GM21526 (cell line): ENCODE data around the gene B4GALT3.

Experiments used
- ATAC-seq: cut with Tn5 transposase; IDR thresholded peaks from one replicate; pipeline ENCODE4 v1.9.1; 2021; ENCODE audit warnings: moderate library complexity; ENCODE audit not compliant: unreplicated experiment, low FRiP score

B4GALT3 gene

DNA sequence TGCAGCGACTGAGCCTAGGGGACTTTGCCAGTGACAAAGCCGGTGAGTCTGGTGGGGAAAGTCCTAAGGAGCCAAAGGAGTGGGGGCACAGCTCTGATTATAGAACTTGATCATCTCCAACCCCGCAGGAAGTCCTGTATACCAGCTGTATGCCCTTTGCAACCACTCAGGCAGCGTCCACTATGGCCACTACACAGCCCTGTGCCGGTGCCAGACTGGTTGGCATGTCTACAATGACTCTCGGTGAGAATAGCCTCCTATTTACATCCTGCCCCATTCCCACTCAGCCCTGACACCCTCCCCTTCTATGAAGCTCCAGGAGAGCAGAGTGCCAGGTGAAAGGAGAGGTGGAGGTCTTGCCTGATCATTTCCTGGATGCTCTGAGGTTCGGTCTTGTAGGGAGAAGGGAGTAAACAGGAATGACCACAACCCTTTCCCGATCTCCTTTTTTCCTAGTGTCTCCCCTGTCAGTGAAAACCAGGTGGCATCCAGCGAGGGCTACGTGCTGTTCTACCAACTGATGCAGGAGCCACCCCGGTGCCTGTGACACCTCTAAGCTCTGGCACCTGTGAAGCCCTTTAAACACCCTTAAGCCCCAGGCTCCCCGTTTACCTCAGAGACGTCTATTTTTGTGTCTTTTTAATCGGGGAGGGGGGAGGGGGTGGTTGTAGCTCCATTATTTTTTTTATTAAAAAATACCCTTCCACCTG lies 12.3 kb downstream of the B4GALT3 start:
- no peak for ATAC-seq

DNA sequence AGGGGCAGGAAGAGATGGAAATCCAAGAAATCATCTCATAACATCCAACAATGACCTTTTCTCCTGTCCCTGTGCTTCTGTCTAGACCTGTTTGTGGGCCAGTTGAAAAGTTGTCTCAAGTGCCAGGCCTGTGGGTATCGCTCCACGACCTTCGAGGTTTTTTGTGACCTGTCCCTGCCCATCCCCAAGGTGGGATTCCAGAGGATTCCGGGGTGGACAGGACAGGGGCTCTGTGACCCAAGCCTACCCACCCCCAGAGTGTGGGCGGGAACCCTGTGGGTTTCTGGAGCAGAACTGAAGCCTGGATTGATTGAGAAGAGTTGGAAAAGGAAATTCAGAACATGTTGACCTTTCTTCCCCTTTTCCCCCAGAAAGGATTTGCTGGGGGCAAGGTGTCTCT lies 13.5 kb downstream of the B4GALT3 start:
- ATAC-seq: no peak

DNA sequence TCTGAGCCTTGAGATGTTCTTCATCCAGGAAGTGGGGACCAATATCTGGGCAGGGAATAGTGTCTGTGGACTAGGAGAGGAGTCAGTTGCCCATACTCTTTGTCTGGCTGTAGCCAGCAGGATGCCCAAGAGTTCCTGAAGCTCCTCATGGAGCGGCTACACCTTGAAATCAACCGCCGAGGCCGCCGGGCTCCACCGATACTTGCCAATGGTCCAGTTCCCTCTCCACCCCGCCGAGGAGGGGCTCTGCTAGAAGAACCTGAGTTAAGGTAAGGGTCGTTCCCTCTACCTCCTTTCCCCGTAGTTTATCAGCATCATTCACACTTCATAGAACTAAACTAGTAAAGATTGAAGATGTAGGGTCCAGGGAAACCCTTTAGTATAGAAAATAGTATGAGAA lies 14.5 kb downstream of the B4GALT3 start:
- ATAC-seq: no peak

DNA sequence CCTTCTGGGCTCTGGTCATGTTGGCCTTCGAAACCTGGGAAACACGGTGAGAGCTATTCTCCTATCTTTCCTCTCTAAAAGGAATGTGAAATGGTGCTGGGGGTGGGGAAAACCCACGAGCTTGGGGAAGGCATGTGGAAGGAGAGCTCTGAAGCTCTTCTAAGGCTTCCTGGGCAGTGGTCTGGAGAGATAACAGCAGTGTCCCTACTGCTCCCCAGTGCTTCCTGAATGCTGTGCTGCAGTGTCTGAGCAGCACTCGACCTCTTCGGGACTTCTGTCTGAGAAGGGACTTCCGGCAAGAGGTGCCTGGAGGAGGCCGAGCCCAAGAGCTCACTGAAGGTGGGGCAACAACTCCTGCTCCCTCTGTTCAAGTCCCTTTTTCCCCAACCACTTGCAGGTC lies 15.3 kb downstream of the B4GALT3 start:
- ATAC-seq: no peak

DNA sequence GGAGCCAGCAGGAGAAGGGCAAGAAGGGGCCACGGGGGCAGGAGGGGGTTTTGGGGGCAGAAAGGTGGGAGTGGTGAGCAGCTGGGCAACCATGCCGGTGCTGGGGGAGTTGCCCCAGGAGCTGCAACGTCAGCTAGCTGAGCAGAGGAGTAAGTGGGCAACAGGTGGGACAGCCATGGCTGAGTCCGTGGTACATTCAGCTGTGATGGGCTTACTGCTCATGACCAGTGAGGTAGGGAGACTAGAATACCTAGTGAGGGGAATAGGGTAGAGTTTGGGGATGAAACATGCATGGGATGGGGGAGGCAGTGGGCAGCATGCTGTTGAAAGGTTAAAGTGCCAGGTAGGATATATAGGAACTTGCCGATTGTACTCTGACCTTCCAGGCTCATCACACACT lies 15.7 kb downstream of the B4GALT3 start:
- ATAC-seq: no peak

DNA sequence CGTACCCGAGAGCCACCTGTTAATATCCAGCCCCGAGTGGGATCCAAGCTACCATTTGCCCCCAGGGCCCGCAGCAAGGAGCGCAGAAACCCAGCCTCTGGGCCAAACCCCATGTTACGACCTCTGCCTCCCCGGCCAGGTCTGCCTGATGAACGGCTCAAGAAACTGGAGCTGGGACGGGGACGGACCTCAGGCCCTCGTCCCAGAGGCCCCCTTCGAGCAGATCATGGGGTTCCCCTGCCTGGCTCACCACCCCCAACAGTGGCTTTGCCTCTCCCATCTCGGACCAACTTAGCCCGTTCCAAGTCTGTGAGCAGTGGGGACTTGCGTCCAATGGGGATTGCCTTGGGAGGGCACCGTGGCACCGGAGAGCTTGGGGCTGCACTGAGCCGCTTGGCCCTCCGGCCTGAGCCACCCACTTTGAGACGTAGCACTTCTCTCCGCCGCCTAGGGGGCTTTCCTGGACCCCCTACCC lies 16.6 kb downstream of the B4GALT3 start:
- ATAC-seq: no peak

DNA sequence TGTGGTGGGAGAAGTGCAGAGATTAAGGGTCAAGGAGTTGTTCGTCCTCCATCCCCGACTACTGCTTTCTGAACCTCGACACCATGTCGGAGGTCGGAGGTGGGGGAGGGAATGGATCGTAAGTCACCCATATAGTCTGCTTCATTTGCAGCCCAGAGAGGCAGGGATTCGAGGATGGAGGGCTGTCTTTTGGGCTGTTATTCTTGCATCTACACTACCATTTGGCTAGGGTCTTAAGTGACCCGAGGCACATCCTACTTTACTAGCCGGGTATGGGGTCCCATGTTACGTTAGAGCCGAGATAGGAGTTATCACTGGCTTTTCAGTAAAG lies 17.4 kb downstream of the B4GALT3 start:
- ATAC-seq: no peak

DNA sequence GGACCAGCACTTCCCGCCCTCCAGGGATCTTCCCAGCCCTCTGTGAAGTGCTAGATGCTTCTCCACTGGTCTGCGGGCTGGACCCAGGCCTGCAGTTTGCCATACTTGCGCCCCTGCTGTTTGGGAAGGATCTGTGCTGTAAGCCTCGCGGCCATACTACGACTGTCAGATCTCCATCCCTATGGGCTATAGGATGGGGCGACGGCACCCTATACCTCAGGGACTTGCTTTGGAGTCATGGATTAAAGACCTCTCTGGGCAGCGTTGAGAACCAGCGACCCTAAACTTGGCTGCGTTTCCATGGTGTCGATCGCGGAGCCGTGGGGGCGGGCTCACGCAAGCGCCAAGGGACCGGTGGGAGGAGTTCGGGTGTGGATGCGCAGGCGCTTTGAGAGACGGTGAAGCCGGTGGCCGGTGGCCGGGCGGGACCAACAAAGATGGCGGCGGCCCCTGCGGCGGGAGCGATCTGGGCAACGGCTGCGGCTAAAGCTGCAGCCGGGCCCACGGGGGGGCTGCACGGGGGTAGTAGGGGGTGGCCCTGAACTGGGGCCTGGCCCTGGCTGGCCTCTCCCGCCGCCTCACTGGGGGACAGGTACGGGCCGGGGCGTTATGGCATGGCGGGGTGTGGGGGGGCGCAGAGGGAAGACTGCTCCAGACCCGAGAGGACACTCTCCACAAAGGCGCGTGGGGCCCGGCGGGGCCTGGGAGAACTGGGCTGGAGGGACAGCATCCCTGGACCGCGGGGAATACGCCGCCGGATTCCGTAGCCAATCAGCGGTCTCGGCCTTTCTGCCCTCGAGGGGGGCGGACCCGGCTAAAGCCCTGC lies 18.0 kb downstream of the B4GALT3 start, which contains the start of gene USP21:
Gene USP21 (plus strand): TSS at position 414 of the 826 bp plus-strand sequence. CDS start 1,141 bp downstream, outside the sequence.
- ATAC-seq: peak; percentile 65

DNA sequence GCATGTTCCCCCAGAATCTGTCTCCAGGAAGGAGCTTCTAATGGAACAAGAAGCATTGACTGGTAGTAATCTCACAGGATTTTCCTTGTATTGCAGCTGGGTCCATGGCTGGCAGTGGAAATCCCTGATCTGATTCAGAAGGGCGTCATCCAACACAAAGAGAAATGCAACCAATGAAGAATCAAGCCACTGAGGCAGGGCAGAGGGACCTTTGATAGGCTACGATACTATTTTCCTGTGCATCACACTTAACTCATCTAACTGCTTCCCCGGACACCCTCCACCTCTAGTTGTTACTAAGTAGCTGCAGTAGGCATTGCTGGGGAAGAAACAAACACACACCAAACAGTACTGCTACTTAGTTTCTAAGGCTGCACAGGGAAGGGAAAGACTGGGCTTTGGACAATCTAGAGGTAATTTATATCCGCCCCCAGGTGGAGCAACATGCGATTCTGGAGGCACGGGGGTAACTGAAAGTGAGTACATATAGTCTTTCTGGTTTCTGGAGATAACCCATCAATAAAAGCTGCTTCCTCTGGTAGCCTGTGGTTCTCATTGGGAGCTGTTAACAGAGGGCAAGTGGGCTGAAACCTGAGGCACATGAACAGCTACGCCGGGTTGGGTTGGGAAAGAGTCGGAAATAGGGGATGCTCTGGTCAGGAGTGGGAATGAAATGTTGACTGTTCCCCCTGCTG lies 18.8 kb downstream of the B4GALT3 start:
- ATAC-seq: peak; percentile 5

DNA sequence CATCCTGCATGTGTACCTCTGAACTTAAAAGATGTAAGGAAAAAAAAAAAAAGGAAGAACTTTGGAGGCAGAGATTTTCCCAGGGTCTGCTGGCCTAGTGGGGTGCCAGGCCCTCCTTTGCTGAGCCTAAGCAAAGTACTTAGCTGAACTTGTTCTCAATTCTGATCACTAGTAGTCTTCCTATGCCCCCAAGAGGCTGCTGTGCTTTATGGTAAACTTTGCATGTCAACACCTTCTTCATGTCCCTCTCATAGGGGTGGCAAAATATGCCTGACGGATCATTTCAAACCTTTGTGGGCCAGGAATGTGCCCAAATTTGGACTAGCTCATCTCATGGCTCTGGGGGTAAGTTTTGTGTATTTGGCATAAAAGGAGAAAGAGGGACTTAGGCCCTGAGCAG lies 19.4 kb downstream of the B4GALT3 start:
- no peak for ATAC-seq

DNA sequence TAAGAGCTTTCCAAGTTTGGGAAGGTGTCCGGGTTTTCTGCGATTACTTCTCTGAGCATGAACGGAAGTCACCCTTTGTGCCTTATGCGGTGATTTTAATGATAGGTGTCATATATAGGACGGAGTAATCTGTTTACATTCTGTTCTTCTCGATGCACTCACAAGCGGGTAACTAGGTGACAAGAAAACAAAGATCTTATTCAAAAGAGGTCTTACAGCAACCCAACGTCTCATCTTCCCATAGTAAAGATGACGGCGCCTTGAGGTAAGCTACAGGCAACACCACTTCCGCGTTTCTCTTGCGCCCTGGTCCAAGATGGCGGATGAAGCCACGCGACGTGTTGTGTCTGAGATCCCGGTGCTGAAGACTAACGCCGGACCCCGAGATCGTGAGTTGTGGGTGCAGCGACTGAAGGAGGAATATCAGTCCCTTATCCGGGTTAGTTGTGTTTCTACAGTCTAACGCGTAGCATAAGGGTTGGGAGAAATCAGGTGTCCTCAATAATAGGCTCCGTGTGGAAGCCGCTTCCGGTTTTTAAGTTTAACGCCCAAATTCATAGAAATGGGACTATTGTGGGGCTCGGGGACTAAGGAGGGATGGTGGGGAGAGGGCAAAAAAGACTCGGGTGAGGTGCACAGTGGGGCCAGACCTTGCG lies 23.5 kb downstream of the B4GALT3 start, which contains the start of gene UFC1:
Gene UFC1 (plus strand): TSS at position 297 of the 656 bp plus-strand sequence. CDS start 20 bp downstream, at position 317.
- no peak for ATAC-seq

DNA sequence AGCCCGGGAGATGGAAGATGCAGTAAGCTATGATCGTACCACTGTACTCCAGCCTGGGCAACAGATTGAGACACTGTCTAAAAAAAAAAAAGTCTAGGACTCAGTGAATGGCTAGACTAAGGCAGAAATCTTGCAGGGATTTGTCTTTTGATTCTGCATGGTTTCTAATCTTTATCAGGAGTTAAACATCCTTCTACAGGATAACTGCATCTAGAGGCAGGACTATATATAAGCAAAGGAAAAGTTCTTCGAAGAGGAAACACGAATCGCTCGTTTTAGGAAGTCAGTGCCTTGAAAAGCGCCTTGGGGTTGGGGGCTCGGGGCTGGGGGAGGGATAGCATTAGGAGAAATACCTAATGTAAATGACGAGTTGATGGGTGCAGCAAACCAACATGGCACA lies 24.1 kb downstream of the B4GALT3 start:
- no peak for ATAC-seq

DNA sequence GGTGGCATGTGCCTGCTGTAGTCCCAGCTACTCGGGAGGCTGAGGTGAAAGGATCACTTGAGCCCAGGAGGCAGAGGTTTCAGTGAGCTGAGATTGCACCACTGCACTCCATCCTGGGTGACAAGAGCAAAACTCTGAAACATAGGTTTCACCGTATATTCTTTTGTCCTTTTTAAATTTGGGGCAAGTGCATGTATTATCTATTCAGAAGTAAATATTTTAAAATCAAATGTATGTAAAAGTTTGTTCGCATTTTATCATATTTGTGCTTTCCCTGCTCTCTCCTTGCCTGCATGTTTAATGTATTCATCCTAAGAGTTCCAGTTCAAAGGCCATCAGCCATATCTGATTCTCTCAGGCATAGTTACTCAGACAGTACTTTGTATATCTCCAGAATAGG lies 31.5 kb downstream of the B4GALT3 start:
- no peak for ATAC-seq

DNA sequence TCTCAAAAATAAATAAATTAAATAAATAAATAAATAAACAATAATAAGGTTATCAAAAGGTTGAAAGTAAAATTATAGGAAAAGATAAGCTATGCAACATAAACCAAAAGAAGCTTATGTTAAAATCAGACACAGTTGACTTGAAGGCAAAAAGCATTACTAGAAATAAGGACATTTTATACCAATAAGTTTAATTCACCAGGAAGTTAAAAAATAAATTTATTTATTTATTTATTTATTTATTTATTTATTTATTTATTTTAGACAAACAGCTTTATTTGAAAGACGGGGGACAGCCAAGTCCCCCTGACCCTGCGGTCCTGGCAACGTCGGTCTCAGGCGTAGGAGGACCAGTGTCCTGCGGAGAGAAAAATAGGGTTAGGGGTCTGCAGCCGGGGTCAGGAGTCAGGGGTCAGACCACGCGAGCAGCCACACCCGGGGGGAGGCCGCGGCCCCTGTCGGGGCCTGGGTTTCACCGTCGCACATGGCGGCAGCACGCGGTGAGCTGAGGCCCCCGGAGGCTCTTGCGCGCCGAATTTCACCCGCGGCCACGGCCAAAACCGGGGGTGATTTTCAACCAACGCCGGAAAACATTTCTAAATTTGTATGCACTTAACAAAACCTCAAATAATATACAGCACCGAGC lies 36.4 kb downstream of the B4GALT3 start:
- ATAC-seq: no peak

DNA sequence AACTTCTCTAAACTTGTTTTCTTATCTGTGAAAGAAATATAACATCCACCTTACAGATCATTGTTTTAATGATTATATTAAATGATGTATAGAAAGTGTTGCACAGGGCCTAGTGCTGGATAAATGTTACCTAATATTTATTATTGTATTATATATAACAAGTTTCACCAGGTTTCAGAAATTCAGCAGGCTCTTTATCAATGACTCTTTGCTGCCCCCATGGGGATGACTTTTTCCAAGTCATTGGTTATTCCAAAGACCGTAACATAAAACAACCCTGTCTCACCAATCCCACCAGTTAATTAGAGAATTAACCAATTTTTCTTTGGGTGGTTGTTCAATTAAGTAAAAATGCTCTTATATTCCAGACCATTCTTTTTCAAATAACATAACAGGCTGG lies 37.5 kb downstream of the B4GALT3 start:
- no peak for ATAC-seq

DNA sequence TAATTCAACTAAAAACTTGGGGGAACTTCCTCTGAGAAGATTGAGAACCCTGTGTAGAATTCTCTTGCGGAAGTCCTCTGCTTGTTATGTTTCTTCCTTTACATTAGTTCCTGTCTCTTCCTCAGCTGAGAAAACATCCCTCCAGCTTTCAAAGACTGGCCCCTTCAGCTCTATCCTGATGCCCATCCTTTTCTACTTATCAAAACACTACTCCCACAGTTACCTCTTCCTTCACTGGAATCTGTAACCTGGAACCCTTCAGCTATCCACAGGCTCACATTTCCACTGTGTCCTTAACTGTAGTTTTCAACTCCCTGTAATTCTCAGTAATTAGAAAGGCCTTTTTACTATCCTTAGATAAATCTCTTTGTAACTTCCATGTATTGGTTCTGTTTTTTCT lies 38.9 kb downstream of the B4GALT3 start:
- no peak for ATAC-seq

DNA sequence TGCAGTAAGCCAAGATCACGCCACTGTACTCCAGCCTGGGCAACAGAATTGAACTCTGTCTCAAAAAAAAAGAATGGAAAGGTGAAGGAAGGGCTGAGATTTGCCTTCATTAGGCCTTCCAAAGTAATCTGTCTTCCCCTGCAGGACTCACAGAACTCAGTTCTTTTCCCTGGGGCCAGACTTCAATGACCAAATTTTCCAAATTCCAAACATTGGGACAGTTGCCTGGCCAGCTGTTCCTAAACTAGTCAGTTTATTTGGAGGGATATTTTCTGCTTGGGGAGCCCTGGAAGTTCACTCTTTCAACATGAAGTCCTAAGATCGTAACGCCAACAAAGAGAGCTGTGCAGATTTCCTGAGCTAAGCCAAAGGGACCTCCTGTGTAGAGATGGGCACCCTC lies 39.4 kb downstream of the B4GALT3 start:
- no peak for ATAC-seq

DNA sequence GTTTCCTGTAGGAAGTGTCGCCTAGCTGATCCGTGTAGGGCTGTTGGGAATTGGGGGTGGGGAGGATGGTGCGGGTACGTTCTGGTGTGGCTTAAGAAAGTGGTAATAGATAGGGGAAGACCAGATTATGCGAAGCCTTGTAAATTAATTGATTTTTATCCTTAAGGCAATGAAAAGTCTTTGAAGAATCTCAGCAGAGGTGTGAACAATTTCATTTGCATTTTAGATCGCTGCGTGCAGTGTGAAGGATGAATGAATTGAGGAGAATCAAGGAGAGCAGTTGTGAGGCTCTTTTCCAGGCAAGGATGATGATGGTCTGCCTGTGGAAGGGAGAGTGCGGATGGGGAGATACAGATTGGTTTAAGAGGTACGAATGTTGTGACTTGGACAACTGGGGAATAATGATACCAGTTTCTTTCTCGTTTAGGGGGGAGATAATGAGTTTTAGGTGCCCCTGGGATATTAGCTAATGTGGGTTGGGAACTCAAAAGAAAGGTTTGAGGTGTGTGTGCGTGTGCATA lies 44.0 kb downstream of the B4GALT3 start:
- peak; percentile 2 for ATAC-seq

DNA sequence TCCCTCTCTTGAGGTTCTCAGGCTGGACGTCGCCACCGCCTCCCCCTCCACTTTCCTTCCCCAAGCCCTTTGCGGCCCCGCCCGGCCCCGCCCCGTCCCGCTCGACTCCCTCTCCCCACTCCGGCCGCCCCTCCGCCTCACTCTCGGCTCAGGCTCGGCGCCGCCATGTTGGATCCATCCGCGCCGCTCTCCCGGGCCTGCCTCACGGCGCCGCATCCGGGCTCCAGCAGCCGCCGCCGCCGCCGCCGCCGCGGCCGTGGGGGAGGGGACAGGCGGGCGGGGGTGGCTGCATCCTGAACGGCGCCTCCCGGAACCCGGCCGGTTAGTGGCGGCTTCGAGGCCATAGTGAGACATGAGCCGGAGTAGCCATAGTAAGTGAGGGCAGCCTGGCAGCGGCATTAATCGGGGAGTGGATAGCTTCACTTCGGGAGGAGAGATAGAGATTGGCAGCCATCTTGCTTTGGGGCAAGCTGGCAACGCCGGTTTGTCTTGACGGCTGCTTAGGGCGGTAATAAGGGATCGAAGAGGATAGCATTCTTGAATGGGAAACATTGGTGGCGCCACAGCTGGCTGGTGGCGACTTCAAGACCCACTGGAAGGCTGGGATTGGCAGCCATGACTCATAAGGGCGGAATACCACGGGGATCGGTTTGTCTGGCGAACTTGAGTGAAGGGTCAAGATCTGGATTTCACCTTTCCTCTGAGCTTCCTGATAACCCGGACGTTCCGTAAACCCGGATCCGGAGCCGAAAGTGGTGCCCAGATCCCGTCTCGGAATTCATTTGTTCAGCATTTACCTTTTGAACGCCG lies 44.7 kb downstream of the B4GALT3 start, which contains the start of gene DEDD:
Gene DEDD (minus strand): TSS at position 258 of the 810 bp plus-strand sequence. CDS start 8,205 bp downstream, outside the sequence.
- ATAC-seq: peak; percentile 91
